Right lobe of liver (tissue), 6 donors: ENCODE data around the gene KIF4B. TPM values are rescaled to one million over a fixed set of nuclear protein-coding genes. Genes with fewer than 3 reads are reported as not detected.
"Not testable (repeated sequence)": the region's sequence is repeated elsewhere in the genome, so short reads cannot be mapped to it uniquely, and the experiment has no call there.

ENCODE experiments used
- ATAC-seq, 4 donors: fragments of 200-7000 bp; cut with Tn5 transposase; one replicate each; pipeline ENCODE4 v1.9.1; 2020; ENCODE audit warnings: mild to moderate bottlenecking in 4 of 4, moderate library complexity in 4 of 4
- DNase-seq, 3 donors: peaks; one replicate each; pipeline ENCODE4 v3.0.0-alpha.2; 2020
- H3K27ac ChIP-seq, 3 donors: fragments of 200-600 bp; one replicate each; pipeline ENCODE4 v1.8.0; 2022
- H3K27me3 ChIP-seq, 2 donors: fragments of 200-600 bp; one replicate each; pipeline ENCODE4 v1.8.0; 2022
- H3K36me3 ChIP-seq, 4 donors: fragments of 200-600 bp; sonication (generic) in 1 of 4; one replicate each; pipeline versions ENCODE4 v1.5.1 to v1.8.0; 2017 to 2022; ENCODE audit warnings: control low read depth in 1 of 4
- H3K4me1 ChIP-seq, 4 donors: fragments of 200-600 bp; sonication (generic) in 1 of 4; one replicate each; pipeline versions ENCODE4 v1.5.1 to v1.8.0; 2017 to 2022; ENCODE audit warnings: control low read depth in 1 of 4
- H3K4me3 ChIP-seq, 3 donors: fragments of 200-600 bp; one replicate each; pipeline ENCODE4 v1.8.0; 2022
- H3K9me3 ChIP-seq, 4 donors: fragments of 200-600 bp; sonication (generic) in 1 of 4; one replicate each; pipeline versions ENCODE4 v1.5.1 to v1.8.0; 2017 to 2022; ENCODE audit warnings: control low read depth in 1 of 4
- POLR2A ChIP-seq: fragments of 450-650 bp; IDR thresholded peaks from one replicate; pipeline ENCODE4 v1.6.1; 2017; ENCODE audit warnings: antibody characterized with exemption, mild to moderate bottlenecking
- WGBS: methylation state at CpG from one replicate; pipeline ENCODE4 v1.1.6; 2018; ENCODE audit warnings: low coverage, low lambda C conversion rate; ENCODE audit not compliant: insufficient coverage; ENCODE audit errors: missing lambda C conversion rate; 5-methylcytosine and 5-hydroxymethylcytosine counted together
- intact Hi-C, 2 donors: fragments of 100-400 bp; cut with DNase I; formaldehyde crosslinking; loops; one replicate each; pipeline versions ENCODE4 v1.11.2 to v1.14.1; 2022
- total RNA-seq, 6 experiments: library from RNA; depleted of rRNA in 2 of 6; stranded (reverse); fragments of >200 nt in 2 of 6; fragmentation: NEBNext Ultra II Directional in 3 of 6; extraction: Animal tissue kit (Norgen Biotek cat#: 25700) in 3 of 6; gene quantifications; one replicate each; pipeline versions ENCODE4 v1.1.0 to v1.2.4, GENCODE V29; 2016 to 2023
- TF ChIP-seq, protein P1 (sequence below), 4 donors: fragments of 200-600 bp in 3 of 4; fragments of 450-650 bp in 1 of 4; IDR thresholded peaks; one replicate each; pipeline versions ENCODE4 v1.5.1 to v1.8.0; 2016 to 2022; ENCODE audit warnings: antibody characterized with exemption in 4 of 4, mild to moderate bottlenecking in 2 of 4
- donor health status: DM: no; HTN: yes; CAD: no.
- donor health status: DM: no; HTN: no; CAD: no.
- donor health status: DM: no; HTN: no; CAD: no.
- donor health status: DM: no; HTN: yes; CAD: no.
- donor health status: DM: no; HTN: yes; CAD: no.

The KIF4B gene
- total RNA-seq, 6 experiments from 2014 or later: not detected

DNA sequence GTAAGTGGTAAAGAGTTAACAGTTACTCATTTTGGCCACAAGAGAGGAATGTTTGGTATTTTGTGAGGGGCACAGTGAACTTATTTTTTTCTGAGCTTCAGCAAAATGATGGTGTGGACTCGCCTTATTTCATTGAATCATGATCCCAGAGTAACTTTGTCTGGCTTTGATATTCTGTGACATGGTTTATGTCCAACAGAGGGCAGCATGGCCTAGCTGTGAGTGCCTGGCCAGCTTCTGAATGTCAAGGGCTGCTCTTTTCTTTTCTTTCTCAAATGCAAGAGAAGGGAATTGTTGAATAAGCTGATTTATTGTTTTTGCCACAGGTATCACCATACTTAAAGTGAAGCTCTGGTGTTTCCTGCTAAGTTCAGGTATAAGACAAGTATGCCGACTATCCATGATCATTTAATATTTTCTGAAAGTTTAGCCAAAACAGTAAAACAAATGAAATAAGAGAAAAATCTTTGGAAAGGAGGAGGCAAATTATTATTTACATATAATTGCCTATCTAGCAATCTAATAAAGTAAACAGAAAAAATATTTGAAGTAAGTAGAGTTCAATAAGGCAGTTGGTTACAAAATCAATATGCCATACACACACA lies 41.0 kb upstream of the KIF4B start:
- peaks cover 0 to 9% (median 2%) of the 10 kb centered on the region in 4 donors for H3K36me3 ChIP-seq
- no peak overlapping the region for H3K27ac ChIP-seq
- no peak overlapping the region for H3K4me3 ChIP-seq
- no peaks in the 10 kb centered on the region for H3K4me1 ChIP-seq
- no peak for DNase-seq
- 59% methylated on average over 2 of the region's 2 CpGs for WGBS
- no peaks in the 10 kb centered on the region for H3K27me3 ChIP-seq
- H3K9me3 ChIP-seq: no peaks in the 10 kb centered on the region
- intact Hi-C loops: no loop called here
- ATAC-seq: peak; percentile 62 to 75 (median 70)
- TF ChIP-seq, protein P1, sequence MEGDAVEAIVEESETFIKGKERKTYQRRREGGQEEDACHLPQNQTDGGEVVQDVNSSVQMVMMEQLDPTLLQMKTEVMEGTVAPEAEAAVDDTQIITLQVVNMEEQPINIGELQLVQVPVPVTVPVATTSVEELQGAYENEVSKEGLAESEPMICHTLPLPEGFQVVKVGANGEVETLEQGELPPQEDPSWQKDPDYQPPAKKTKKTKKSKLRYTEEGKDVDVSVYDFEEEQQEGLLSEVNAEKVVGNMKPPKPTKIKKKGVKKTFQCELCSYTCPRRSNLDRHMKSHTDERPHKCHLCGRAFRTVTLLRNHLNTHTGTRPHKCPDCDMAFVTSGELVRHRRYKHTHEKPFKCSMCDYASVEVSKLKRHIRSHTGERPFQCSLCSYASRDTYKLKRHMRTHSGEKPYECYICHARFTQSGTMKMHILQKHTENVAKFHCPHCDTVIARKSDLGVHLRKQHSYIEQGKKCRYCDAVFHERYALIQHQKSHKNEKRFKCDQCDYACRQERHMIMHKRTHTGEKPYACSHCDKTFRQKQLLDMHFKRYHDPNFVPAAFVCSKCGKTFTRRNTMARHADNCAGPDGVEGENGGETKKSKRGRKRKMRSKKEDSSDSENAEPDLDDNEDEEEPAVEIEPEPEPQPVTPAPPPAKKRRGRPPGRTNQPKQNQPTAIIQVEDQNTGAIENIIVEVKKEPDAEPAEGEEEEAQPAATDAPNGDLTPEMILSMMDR (IDR thresholded peaks at IDR 0.05): peak; percentile 29 to 67 (median 56)
- TF ChIP-seq POLR2A: no peak

DNA sequence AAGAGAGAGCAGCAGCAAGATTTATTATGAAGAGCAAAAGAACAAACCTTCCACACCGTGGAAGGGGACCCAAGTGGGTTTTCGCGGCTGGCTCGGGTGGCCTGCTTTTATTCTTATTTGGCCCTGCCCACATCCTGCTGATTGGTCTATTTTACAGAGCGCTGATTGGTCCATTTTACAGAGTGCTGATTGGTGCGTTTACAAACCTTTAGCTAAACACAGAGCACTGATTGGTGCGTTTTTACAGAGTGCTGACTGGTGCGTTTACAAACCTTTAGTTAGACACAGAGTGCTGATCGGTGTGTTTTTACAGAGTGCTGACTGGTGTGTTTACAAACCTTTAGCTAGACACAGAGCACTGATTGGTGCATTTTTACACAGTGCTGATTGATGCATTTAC lies 37.5 kb upstream of the KIF4B start:
- ATAC-seq, H3K27me3 ChIP-seq, H3K4me1 ChIP-seq, H3K4me3 ChIP-seq, intact Hi-C loops, H3K27ac ChIP-seq, H3K36me3 ChIP-seq, DNase-seq, H3K9me3 ChIP-seq: not testable (repeated sequence)
- 97% methylated on average over 5 of the region's 9 CpGs for WGBS

DNA sequence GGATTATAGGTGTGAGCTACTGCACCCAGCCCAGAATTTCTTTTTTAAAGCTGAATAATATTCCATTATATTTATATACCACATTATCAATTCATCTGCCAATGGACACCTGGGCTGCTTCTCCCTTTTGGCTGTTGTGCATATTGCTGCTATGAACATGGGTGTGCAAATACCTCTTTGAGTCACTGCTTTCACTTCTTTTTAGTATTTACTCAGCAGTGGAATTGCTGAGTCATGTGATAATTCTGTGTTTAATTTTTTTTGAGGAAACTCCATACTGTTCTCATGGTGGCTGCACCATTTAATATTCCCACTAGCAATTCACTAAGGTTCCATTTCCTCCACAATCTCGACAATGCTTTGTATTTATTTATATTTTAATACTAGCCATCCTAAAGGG lies 36.1 kb upstream of the KIF4B start:
- DNase-seq (no peak), ATAC-seq (no peak)
- Histone ChIP-seq H3K4me3 (no peak overlapping the region), H3K9me3 (no peaks in the 10 kb centered on the region), H3K27ac (no peak overlapping the region), H3K4me1 (no peaks in the 10 kb centered on the region), H3K27me3 (no peaks in the 10 kb centered on the region), H3K36me3 (no peaks in the 10 kb centered on the region)
- TF ChIP-seq, protein P1 (IDR thresholded peaks at IDR 0.05): no peak
- TF ChIP-seq POLR2A: no peak
- intact Hi-C loops: no loop called here
- WGBS: 69% methylated on average over 1 of the region's 1 CpG

DNA sequence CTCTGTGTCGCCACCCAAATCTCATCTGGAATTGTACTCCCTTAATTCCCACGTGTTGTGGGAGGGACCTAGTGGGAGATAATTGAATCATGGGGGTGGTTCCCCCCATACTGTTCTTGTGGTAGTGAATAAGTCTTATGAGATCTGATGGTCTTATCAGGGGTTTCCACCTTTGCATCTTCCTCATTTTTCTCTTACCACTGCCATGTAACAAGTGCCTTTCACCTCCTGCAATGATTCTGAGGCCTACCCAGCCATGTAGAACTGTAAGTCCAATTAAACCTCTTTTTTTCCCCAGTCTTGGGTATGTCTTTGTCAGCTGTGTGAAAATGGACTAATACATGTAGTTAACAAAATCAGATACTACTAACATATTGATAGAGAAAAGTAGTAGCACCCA lies 35.3 kb upstream of the KIF4B start:
- H3K4me1 ChIP-seq, intact Hi-C loops, H3K36me3 ChIP-seq, H3K27me3 ChIP-seq, H3K27ac ChIP-seq, DNase-seq, ATAC-seq, H3K4me3 ChIP-seq, H3K9me3 ChIP-seq: not testable (repeated sequence)
- WGBS: 88% methylated on average over 2 of the region's 2 CpGs

DNA sequence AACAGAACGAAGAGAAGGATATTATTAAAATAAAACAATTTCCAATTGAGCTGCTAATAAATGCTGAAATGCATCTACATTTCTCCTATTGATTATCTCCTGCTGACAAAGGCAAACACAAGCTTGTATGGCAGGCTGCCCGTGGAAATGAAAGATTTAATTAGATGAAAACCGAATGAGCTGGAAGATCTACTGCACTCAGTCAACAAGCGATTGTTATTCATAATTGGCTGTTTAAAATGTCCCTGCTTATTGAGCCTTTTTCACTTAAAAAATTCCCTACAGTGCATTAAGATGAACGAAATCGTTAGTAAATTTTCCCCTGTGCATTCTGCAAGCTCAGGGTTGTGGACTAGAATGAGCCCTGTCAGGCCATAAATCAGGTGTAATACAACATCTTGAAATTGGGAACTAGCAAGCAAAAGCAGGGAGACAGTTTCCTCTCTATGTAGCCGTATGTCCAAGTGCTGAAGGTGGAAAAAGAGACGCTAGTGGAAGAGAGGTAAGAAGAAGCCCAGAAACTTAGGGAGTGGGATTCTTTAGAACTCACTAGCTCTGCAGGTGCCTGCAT lies 28.5 kb upstream of the KIF4B start:
- no peaks in the 10 kb centered on the region for H3K36me3 ChIP-seq
- no peak for ATAC-seq
- H3K9me3 ChIP-seq: no peaks in the 10 kb centered on the region
- 52% methylated on average over 8 of the region's 8 CpGs for WGBS
- no peak for TF ChIP-seq POLR2A
- TF ChIP-seq, protein P1 (IDR thresholded peaks at IDR 0.05): no peak
- no peaks in the 10 kb centered on the region for H3K27me3 ChIP-seq
- DNase-seq: no peak
- no peak overlapping the region for H3K4me3 ChIP-seq
- no peak overlapping the region for H3K27ac ChIP-seq
- no peaks in the 10 kb centered on the region for H3K4me1 ChIP-seq
- intact Hi-C loops: no loop called here
